HG03521 (cell line): ENCODE data around the gene DOCK11.
"Not testable (repeated sequence)": the region's sequence is repeated elsewhere in the genome, so short reads cannot be mapped to it uniquely, and the experiment has no call there.

Experiments used
- ATAC-seq: cut with Tn5 transposase; IDR thresholded peaks from one replicate; pipeline ENCODE4 v1.9.1; 2021; ENCODE audit warnings: mild to moderate bottlenecking, moderate library complexity; ENCODE audit not compliant: unreplicated experiment

DOCK11 gene

DNA sequence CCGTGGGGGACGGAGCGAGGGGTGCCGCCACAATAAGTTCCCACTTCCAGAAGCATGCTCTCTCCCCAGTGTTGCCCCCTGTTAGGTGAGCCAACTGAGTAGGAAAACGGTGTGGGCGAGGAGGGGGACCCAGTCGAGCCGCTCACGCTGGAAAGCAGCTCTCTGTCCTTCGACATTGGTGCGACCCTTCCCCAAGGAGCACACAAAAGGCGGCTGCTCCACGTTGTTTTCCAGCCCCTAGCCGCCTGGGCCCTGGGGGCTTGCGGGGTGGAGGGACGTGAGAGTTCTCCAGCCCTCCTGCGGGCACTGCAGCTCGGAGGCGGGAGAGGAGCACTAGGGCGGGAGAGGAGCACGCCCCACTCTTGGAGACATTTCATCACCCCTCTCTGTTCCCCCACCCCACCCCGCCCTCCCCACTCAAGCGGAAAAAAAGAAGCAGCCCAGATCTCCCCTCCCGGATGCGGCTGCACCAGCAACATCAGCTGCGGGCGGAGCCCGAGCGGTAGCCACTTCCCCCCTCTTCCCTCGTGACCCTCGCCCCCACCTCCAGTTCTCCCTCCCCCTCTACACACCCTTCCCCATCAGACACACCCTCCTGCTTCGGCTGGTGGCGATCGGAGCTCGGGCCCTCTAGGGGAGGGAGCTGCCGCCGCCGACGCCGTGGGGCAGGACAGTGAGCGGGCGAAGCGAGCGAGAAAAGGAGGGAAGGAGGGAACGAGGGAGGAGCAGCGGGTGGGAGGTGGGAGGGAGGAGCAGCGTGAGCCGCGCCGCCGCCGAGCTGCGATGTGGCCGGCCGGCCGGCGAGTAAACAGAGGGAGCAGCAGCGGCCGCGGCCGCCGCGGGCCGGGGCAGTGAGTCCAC, at the start of gene DOCK11:
Gene DOCK11 (plus strand): TSS at position 755 of the 861 bp plus-strand sequence. CDS start 157 bp downstream, outside the sequence.
- ATAC-seq, result peak; percentile 74

GRCh38 chrX:118448273-118448783, 47.3 kb upstream of the DOCK11 start:
- ATAC-seq, result no peak

DNA sequence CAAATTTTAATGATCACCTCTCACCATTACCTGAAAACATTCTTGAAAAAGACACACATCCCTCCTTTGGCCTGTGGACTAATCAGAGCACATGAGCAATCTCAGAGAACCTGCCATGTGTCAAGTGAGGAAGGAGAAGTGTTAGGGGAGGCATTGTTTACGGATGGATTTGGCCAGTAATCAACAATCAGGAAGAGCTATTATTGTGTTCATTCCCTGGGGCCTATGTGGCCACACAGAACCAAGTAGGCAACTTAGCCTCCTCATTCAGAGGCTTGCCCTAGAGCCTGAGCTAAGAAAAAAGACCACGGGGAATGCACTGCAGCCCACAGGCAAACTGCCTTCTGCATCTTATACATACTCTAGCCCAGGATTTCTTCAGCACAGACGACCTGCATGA, 40.6 kb upstream of the DOCK11 start:
- no peak for ATAC-seq

- no peak for ATAC-seq
These were observed 36.1 kb upstream of the DOCK11 start for GRCh38 chrX:118459494-118459893.

- no peak for ATAC-seq
These were observed 31.1 kb upstream of the DOCK11 start for GRCh38 chrX:118464501-118464900.

DNA sequence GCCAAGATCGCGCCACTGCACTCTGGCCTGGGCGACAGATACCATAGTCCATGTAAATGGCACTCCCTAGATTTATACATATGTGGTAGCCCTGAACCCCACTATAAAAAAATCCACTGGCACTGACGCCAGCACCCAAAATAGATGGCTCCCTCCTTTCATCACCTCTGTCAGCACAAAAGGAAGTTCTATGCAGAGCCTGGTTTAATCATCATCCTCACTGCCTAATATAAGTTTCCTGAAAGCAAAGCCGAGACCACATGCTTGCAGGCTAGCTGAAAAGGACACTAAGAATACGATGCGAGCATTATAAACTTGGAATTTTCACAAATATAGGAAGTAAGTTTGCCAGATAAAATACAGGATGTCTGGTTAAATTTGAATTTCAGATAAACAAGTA, 27.5 kb upstream of the DOCK11 start:
- no peak for ATAC-seq

DNA sequence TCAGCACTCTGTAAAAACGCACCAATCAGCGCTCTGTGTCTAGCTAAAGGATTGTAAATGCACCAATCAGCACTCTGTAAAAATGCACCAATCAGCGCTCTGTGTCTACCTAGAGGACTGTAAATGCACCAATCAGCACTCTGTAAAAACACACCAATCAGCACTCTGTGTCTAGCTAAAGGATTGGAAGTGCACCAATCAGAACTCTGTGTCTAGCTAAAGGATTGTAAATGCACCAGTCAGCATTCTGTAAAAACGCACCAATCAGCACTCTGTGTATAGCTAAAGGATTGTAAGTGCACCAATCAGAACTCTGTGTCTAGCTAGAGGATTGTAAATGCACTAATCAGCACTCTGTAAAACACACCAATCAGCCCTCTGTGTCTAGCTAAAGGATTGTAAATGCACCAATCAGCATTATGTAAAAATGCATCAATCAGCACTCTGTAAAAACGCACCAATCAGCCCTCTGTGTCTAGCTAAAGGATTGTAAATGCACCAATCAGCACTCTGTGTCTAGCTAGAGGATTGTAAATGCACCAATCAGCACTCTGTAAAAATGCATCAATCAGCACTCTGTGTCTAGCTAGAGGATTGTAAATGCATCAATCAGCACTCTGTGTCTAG, 24.8 kb upstream of the DOCK11 start:
- not testable (repeated sequence) for ATAC-seq

- ATAC-seq, result no peak
These were observed 21.0 kb upstream of the DOCK11 start for GRCh38 chrX:118474586-118474985.

DNA sequence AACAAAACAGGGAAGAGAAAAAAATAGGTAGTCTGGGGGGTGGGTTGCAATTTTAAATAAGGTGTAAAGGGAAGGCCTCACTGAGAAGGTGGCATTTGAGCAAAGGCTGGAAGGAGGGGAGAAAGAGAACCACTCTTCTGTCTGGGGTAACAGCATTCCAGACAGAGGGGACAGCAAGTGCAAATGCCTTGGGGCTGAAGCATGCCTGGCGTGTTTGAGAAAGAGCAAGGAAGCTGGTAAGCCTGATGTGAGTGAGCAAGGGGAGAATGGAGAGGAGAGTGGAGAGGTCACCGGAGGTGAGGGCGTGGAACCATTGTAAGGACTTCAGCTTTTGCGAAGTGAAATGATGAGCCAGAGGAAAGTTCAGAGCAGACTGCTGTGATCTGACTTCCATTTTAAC, 19.7 kb upstream of the DOCK11 start:
- ATAC-seq, result no peak

GRCh38 chrX:118480172-118480571, 15.4 kb upstream of the DOCK11 start:
- ATAC-seq, result no peak

- not testable (repeated sequence) for ATAC-seq
These were observed 13.2 kb upstream of the DOCK11 start for GRCh38 chrX:118482384-118482783.

DNA sequence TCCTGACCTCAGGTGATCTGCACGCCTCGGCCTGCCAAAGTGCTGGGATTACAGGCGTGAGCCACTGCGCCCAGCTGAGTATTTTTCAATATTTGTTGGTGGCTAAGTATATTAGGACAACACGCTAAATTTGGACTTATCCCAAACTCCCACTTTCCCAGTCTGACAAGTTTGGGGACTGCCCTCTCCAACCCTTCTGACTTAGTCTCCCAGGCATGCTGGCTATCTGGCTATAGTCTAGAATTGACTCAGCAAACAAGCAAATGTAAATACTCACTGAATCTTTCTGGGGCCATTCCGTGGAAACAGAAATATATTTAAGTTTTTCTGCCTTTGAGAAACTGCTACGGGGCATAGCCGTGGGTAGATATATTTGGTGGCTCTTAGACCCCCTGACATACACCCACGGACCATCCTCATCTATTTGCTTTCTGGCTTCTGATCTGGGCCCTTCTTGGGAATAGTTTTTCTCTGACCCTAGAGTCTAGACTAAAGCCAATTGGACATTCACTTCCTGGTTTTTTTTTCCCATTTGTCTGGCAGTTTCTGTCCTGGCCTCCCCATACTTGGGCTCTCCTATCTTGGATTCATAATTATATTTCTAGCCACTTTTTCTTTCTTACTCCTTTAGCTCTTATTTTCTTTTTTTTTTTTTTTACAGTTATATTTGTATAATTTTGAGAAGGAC, 11.3 kb upstream of the DOCK11 start:
- no peak for ATAC-seq

- ATAC-seq, result not testable (repeated sequence)
These were observed 8.9 kb upstream of the DOCK11 start for GRCh38 chrX:118486693-118487092.

- ATAC-seq, result no peak
These were observed 2.6 kb upstream of the DOCK11 start for GRCh38 chrX:118493016-118493415.

GRCh38 chrX:118493653-118494297, 1.8 kb upstream of the DOCK11 start:
- ATAC-seq, result no peak

- ATAC-seq, result peak; percentile 42
These were observed 545 bp downstream of the DOCK11 start for GRCh38 chrX:118495958-118496762.

DNA sequence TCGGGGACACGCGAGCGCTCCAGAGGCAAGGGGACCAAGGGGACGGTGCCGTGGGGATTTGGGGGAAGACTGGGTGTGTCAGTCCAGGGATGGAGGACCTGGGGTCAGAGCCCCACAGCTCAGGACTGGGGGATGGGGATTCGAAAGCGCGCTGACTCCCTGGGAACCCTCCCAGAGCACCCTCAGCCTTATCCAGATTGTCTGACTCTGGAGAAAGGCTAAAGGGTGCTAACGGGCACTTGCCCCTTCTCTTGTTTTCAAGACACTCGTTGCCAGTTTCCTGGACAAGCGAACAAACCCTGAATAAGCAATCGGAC, 1.1 kb downstream of the DOCK11 start:
- ATAC-seq, result no peak

GRCh38 chrX:118497180-118497818, 1.7 kb downstream of the DOCK11 start:
- no peak for ATAC-seq

GRCh38 chrX:118498351-118498750, 2.7 kb downstream of the DOCK11 start:
- ATAC-seq, result no peak

GRCh38 chrX:118498755-118499154, 3.1 kb downstream of the DOCK11 start:
- ATAC-seq, result no peak
